HG02588 (cell line): ENCODE measurements around the gene HDLBP.

ENCODE experiments used
- ATAC-seq: cut with Tn5 transposase; IDR thresholded peaks from one replicate; pipeline ENCODE4 v1.9.1; 2021; ENCODE audit warnings: mild to moderate bottlenecking, moderate library complexity; ENCODE audit not compliant: unreplicated experiment

Gene HDLBP

DNA sequence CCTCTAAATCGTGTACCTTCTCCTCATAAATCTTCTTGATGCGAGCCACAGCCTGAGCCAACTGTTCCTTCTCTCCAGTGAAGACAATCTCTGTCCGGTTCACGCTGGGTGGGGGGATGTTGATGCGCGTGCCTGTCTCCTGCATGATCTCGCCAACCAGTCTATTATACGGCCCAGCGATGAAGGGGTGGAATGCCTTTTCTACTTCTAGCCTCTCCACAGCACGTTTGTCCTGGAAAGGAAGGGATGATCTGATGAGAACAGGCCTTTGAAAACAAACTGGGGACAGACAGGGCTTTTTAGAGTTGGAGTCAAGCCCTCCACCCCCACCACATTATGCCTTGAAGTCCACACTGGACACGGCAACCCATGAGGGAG is 59.3 kb downstream of the HDLBP start:
- no peak for ATAC-seq

DNA sequence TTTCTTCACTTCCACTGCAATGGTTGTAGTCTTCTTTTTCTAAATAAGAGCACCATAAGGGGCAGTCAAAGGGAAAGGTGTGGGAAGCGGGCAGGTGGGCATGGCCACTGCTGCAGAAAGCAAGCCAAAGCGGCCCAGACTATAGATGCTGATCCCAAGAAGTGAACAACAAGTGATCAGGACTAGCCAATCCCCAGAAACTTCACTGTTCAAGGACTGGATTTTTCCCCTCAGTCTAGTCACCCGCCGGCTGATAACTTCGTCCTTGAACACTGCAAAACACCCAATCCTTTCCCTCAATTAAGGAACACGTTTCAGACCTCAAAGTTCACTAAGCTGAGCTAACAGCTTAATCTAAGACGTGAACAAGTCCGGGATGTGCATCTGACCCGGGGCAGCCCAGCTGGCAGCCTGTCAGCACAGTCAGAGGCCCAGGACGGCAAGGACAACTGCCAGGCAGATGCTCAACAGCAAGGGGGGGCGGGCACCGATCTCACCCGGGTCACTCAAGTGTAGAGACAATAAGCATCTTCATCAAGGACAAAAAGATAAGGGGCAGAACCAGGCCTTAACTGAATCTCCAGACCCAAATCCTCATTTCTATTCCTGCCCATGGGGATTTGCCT is 59.8 kb downstream of the HDLBP start:
- no peak for ATAC-seq

DNA sequence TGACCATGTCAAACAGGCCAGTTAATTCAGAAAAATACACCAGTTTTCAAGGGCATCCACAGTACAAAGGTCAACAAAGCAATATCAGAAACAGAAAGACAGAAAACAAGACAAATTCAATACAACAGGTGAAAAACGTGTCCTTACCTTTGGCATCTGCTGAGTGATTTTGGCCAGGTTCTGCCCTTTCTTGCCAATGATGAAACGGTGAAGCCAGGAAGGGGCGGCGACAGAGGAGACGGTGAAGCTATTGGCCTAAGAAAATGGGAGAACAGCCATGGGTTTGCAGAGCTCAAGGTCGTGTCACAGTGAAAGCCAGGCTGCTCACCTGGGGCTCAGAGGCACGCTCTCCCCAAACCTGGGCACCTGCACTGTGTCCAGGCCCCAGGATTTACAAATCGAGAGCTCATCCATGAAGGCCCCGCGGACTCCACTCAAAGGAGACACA is 60.5 kb downstream of the HDLBP start:
- ATAC-seq: no peak

DNA sequence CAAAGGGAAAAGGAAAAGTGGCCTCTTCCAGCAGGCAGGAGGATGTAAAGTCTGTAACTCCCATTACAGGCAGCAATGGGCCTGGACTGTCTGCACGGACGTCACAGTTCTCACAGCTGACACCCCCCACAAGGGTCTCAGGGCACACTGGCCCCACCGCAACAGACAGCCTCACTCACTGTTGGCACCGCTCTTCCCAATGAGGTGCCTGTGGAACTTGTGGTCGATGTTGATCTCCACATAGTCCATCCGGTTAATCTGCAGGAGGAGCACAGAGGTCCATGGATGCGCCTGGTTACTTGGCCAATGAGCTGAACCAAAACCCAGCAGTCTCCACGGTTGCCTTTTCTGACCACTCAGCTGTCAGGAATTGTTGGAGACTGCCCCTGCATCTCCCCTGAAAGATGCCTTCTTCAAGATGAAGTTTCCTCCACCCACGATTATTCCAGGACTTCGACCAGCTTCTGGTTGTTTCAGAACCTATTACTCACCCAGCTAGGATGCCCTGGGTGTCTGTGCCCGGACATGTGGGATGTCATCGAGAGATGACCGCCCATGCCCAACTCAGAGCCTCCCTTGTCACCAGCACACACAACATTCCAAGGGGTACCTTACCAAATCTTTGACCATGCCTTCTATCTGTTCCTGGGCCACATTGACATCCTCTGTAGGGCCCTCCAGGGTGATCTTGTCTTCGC is 62.5 kb downstream of the HDLBP start:
- no peak for ATAC-seq

DNA sequence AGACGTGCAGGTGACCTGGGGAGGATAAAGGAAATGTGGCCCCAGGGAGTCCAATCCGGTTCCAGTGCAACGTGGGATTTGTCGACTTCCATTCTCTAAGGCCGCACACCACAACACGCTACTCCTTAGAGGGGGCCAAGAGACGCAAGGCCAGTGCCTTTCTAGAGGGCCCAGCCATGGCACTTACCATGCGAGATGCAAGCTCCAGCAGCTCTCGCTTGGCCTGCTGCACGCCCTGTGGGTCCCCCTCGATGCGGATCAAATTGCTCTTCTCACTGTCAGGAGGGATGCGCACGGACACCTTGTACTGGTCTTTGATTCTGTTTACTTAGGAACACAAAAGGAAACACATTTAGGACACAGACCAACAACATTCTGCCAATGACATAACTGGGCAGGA is 65.8 kb downstream of the HDLBP start:
- ATAC-seq: no peak

DNA sequence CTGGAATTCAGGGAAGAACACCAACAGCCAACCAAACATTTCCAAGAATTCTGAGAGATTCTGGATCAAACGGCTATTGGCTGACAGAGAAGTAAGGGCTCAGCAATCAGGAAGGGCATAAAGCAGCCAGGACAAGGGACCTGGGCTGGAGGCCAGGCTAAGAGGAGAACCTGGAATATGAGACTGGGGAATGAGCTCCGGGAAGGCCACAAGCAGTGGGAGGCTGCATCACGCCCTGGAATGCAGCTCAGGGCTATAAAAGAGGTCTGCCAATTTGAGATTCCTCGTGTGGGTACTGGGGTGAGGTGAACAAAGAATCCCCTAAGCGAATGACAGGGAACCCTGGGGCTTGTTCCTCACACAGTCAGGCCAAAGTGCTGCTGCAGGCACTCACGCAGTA is 66.6 kb downstream of the HDLBP start:
- ATAC-seq: no peak

DNA sequence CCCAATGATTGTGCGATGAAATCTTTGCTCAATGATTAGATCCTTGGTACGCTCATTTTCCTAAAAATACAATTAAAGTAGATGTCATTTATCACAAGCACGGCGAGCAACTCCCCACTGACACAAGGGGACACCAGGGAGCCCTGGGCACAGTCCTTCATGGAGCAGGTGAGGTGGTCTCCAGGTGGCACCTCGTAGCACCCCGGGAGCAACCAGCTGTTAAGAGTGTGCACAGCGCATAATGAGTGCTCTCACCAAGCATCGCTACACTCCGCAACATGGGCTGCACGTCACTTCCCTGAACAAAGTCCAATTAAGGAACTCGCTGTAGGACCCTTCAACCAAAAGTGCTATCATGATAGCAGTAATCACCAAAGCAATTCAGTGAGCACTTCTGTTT is 67.2 kb downstream of the HDLBP start:
- no peak for ATAC-seq

DNA sequence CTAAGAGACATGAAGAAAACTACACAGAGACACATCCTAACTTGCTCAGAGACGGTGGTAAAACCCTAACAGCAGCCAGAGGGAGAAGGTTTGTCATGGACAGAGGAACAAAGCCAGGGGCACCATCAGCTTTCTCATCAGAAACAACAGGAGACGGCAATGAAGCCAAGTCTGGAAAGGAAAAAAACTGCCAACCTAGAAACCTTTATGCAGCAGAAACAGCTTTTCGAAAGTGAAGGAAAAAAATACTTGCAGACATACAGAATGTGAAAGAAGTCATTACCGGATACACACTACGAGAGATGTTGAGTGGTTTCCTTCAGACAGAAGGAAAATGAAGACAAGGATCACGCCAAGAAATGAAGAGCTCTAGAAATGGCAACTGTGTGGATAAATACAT is 71.1 kb downstream of the HDLBP start:
- ATAC-seq: no peak

DNA sequence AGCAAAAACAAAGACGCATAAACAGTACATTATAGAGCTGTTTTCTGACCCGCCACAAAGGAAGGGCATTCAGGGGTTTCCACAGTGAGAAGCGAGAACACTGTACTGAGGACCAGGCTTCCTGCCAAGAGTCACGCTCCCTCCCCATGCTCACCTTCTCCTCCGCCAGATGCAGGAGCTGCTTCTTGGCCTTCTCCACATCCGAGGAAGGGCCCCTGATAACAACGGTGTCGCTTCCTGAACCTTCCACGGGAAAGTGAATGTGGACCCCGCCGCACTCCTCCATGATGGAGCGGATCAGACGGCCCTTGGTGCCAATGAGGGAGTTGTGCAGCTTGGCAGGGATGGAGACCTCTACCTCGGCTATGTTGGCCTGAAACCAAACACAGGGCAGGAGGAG is 73.2 kb downstream of the HDLBP start:
- no peak for ATAC-seq

DNA sequence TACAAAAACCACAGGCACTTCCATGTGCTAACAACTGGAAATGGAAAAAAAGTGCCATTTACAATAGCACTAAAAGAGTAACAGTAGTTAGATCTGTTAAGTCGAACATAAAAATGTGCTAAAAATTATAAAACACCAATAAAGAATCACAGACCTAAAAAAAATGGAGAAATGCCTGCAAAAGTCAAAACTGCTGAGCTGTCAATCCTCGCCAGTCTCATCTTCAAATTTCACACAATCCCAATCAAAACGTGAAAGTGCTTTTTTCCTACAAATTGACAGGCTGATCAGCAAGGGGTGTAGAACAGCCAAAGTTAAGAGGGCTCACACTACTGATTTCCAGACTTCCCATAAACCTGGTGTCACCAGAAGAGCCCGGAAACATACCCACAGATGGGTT is 73.8 kb downstream of the HDLBP start:
- no peak for ATAC-seq

DNA sequence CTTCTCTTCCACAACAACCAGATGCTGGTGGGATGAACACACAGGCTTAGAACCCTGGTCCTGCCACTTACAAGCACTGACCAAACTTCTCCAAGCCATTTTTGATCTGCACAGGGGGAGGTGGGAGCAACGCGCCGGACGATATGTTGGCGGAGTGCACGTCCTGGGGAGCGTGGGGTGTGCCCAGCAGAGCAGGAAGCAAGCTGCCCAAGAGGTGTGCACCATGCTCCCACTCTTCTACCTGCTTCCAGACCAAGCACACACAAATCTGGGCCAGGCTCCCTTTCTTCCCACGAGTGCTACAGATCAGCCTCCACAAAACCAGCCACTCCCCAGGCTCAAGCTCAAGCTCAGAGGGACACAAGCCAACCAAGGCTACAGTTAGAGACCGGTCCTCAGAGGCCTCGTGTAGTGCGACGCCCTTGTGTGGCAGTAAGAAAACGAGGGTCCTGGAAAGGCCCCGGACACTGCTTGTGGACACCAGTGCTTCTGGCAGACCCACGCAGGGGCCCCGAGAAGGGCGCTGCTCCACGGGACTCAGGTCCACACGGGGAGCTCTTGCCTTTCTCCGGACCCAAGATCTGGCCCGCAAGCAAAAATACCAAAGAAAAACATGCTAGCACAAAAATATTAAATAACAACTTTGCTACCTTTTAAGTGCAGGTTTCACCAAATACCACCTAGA is 75.0 kb downstream of the HDLBP start:
- ATAC-seq: no peak

DNA sequence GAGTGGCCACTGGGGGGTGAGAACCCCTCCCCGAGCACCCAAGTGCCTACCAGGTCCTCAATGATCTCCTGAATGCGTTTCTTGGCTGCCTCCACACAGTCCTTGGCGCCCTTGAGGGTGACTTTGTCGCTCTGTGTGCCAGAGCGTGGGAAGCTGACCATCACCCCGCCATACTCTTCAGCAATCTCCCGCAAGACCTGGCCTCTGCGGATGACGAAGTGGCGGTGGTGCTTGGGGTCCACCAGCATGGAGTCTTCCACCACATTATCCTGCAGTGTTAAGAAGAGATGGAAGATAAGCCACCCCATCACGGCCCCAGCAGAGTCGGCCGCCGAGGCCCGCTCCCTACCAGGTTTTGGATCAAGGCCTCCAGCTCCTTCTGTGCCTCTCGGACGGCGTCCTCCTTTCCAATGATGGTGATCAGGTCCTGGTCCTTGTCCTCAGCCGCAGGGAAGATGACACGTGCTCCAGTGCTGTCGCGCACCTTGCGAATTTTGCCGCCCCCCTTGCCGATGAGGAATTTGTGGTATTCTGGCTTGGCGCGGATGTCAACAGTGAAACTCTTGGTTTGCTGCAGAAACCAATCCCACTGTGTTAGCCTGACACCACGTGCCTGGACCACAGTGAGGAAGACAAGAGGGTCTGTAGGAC is 75.8 kb downstream of the HDLBP start:
- ATAC-seq: no peak

DNA sequence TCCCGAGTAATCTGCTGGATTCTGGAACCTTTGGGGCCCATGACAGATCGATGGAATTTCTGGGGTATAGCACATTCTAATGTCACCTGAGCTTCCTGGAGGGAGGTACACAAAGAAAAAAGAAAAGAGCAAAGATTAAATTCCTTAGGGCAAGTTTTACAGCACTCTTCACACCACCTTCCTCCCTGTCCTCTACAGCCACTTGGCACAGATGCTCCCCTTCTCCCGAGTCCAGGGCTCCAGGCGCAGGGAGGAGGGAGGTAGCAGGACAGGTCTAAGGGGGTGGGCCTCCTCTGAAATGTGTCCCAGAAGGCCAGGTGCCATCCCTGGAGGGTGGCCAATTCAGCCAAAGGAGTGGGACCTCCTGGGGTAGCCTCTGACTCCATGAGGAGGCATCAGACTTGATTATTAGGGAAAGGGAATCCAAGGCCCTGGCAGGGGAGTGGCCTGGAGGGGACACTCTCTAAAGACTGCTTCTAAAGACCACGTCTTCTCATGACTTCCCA is 76.7 kb downstream of the HDLBP start:
- no peak for ATAC-seq

DNA sequence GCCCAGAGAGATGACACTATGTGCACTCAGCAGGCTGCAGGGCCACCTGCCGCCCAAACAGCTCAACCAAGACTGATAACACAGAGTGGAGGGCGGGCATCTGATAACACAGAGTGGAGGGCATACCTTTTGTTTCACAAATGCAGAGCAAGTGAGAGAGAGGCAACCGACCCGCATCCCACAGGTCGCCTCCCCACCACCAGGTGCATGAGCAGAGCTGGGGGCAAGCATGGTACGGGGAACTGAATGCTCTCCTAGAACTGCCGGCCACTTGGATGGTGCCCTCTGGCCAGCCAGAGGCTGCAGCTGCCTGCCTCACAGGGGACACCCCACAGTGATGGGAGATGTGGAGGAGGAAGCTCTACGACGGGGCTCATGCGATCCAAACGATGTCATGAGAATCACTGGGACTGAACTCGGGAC is 77.5 kb downstream of the HDLBP start:
- no peak for ATAC-seq

DNA sequence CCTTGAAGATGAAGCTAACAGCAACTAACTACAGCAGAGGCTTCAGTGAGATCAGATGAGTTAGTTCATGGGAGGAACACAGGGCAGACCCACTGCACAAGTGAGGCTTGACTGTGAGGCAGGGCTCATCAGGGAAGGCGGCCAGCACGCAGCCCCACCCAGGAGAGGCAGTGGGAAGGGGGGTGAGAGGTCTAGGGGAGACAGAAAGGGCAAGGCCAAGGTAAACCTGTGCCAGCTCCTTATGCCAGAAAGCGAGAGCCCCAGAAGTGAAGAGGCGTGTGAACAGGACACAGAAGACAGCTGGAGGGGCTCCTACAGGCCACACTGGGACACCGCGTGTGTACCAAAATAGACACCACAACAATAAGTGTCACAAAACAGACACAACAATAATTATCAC is 78.4 kb downstream of the HDLBP start:
- ATAC-seq: no peak

DNA sequence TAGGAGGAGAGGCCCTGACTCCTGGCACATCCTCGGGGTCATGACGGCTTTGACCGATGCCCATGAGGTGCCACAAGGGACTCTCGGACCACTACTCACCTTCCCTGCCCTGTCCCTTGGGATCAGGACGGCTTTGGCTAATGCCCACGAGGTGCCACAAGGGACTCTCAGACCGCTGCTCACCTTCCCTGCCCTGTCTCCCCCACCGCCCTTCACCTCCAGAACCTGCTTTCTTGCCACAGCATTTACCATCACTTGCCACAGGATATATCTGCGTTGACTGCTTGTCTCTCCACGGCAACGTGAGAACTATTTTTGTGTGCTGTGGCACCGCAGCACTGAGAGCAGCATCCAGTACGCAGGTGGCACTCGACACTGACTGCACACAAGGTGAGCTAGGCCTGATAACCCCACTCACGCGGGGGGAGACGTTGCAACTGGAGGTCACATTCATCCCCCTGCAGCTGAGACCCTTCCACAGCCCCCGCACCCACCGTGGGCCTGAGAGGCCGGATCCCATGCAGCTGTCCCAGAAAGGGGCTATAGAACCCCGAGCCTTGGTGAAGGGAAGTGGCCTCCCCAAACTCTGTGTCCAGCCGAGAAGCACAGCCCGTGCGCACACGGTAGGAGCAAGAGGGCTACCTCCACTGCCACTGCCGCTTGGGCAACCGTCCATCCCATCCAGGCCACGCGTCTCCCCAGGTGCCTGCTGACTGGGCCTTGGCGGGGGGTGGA is 79.4 kb downstream of the HDLBP start:
- no peak for ATAC-seq

DNA sequence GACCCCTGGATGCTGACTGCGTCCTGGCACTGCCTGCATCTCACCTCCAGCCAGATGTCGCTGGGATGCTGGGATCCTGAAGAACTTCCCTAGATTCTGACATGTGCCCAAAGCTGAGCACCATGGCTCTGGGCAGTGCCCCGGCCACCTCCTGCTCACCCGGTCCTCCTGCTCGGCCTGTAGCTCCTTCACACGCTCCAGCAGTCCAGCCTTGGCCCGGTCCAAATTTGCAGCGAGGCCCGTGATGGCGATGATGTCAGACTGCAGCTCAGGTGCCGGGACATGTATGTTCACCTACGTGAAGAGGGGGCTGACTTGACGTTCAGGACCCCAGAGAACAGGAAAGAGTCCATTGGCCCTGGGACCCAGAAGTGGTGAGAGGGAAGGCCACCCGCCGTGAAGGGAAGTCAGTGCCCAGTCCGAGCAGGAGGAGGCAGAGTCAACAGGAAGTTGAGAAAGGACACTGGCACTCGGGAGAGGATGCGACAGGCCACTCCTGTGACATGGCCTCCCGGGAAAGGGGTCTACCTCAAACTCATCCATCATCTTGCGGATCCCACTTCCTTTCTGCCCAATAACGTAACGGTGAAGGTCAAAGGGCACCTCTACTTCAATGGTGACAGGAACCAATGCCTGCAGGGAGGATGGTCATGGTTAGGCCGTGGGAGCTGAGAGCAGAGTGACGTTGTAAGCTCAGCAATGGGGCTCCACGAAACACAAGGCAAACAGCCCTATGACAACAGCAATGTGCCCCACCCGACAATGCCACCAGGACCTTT is 80.3 kb downstream of the HDLBP start:
- no peak for ATAC-seq

DNA sequence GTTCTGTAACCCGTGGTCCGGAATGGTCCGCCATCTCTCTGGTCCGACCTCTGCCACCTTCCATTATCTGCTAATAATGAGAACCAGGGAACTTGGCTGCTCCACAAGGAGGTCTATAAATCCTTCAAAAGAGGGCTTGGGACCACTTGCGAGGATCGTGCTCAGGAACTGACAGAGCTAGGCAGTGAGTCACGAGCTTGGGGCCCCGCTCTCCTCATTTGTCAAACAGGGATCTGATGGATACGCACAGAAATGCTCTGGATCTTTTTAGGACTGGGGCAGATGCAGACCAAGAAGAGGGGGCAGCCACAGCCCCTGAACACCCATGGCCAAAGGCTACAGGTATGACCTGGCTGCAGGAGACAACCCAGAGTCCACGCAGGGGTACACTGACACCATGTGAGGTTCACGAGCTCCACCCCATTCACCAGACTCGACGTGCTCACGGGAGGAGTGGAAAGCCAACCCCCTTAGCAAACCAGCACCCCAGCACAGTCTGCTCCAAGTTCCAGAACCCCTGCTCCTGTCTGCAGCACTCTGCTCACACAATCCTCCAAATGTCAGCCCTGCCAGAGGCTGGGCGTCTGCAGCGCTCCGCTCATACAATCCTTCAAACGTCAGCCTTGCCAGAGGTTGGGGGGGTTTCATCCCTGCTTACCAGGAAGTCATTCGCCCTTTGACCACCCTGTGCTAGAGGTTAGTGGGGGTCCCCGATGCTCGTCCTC is 81.2 kb downstream of the HDLBP start:
- ATAC-seq: no peak

DNA sequence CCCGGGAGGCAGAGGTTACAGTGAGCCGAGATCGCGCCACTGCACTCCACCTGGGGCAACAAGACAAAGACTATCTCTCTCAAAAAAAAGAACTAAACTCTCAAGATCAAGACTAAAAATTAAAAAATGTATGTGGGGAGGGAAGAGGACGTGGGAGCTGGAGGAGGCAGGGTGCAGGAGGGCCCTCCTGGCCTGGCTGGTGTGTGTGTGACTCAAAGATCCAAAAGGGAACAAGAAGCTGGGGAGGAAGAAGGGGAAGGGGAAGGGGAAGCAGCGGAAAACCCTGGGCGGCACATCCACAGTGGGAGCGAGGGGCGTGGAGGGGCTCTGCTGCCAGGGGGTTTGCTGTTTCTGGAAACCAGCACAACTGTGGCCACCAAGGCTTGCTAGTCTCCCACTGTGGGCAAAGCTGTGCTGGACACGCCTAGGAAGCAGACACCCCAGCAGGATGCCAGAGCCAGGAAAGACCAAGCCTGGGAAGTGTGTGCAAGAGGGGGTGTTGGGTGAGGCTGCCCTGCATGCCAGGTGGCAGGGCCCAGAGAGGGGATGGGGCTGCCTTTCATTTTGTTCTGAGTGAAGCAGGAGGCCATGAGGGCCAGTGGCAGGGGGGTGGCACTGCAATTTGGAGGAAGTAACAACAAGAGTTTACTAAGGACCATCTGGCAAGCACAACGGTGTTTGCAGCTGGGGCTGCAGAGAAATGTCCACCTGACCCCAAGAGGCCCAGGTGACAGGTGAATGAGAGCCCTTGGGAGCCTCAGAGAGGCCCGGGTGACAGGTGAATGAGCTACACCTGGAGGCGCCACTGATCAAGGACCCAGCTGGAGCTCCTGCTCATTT is 82.5 kb downstream of the HDLBP start:
- no peak for ATAC-seq
